Measurements from ENCODE around the gene LITAF. TPM values are rescaled to one million over a fixed set of nuclear protein-coding genes. Genes with fewer than 3 reads are reported as not detected.

LITAF gene
- total RNA-seq, 1 donor from 2014 or later = 197 TPM

DNA sequence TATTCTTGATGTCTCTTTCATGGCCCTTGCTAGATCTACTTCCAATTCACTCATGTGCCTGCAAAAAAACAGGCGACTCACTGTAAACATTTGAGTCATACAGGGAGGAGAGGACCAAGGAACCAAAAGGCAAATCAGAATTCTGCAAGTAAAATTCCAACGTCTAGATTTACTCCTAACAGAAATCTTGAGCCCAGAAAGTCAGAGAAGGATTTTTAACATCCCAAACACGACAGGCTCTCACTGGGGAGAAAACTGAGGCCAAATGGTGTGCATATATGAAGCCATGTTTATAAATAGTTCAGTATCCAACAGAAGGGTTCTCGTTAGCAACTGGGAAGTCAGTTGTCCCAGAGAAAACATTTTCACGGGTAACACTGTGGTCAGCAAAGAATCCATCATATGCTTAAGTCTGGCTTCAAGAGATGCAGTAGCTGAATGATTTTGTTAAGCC lies 40.1 kb downstream of the LITAF start:
- intact Hi-C loops (cut with micrococcal nuclease) = loop anchor here (5.0 kb wide), 1 partner anchor 41 kb away; the partner anchor contains the start of gene LITAF
- Mint-ChIP-seq H3K27ac (no peak overlapping the region), H3K4me1 (ENCODE audit: low read depth) (peaks cover 11% of the 10 kb centered on the region), H3K27me3 (ENCODE audit: insufficient read depth) (no peaks in the 10 kb centered on the region), H3K4me3 (no peak overlapping the region), H3K9me3 (peaks cover 12% of the 10 kb centered on the region), H3K36me3 (ENCODE audit: low read depth) (peaks cover 53% of the 10 kb centered on the region)
- DNase-seq (ENCODE audit: low spot score) = no peak

DNA sequence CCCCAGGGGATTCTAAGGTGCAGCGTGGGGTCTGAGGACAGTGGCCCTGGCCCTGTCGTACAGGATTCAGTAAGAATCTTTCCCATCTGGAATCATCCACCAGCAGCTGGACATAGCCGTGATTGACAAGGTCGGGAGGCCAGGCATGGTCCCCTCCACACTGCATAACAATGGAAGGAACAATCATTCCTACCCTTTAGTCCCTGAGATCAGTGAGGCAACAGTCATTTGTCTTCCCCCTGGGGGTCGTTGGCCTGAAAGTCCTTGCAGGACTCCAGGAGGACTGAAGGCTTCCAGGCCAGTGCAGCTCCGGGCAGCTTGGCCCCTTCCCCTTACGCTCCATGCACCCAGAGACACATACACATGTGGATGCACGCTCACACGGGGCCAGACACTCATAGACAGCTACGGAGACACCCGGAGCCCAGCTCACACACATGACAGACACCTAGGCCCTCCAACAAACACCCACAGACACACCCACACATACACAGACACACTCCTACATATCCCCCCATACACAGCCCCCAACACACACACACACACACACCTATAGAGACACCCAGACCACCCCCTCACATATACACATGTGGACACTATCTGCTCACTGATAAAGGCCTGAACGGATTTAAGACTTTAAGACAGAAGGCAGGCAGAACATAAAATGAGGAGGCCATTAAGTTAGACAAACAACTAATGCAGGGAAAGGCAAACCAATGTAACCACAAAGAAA lies 42.9 kb downstream of the LITAF start:
- Mint-ChIP-seq H3K27me3 (ENCODE audit: insufficient read depth) (no peaks in the 10 kb centered on the region), H3K36me3 (ENCODE audit: low read depth) (peaks cover 27% of the 10 kb centered on the region), H3K4me3 (no peak overlapping the region), H3K9me3 (no peaks in the 10 kb centered on the region), H3K27ac (no peak overlapping the region), H3K4me1 (ENCODE audit: low read depth) (peaks cover 20% of the 10 kb centered on the region)
- intact Hi-C loops (cut with micrococcal nuclease) = no loop called here
- DNase-seq (ENCODE audit: low spot score) = no peak

GRCh38 chr16:11542069-11542744 lies 44.5 kb downstream of the LITAF start:
- no peak overlapping the region for H3K4me3 Mint-ChIP-seq
- H3K9me3 Mint-ChIP-seq = no peaks in the 10 kb centered on the region
- no peak overlapping the region for H3K27ac Mint-ChIP-seq
- no peaks in the 10 kb centered on the region for H3K27me3 Mint-ChIP-seq (ENCODE audit: insufficient read depth)
- no peak for DNase-seq (ENCODE audit: low spot score)
- H3K4me1 Mint-ChIP-seq (ENCODE audit: low read depth) = peaks cover 20% of the 10 kb centered on the region
- intact Hi-C loops (cut with micrococcal nuclease) = no loop called here
- H3K36me3 Mint-ChIP-seq (ENCODE audit: low read depth) = peaks cover 12% of the 10 kb centered on the region

GRCh38 chr16:11539641-11540050 lies 47.1 kb downstream of the LITAF start:
- no peaks in the 10 kb centered on the region for H3K27me3 Mint-ChIP-seq (ENCODE audit: insufficient read depth)
- H3K9me3 Mint-ChIP-seq = no peaks in the 10 kb centered on the region
- H3K27ac Mint-ChIP-seq = no peak overlapping the region
- peaks cover 15% of the 10 kb centered on the region for H3K4me1 Mint-ChIP-seq (ENCODE audit: low read depth)
- intact Hi-C loops (cut with micrococcal nuclease) = no loop called here
- H3K36me3 Mint-ChIP-seq (ENCODE audit: low read depth) = no peaks in the 10 kb centered on the region
- H3K4me3 Mint-ChIP-seq = no peak overlapping the region
- no peak for DNase-seq (ENCODE audit: low spot score)

DNA sequence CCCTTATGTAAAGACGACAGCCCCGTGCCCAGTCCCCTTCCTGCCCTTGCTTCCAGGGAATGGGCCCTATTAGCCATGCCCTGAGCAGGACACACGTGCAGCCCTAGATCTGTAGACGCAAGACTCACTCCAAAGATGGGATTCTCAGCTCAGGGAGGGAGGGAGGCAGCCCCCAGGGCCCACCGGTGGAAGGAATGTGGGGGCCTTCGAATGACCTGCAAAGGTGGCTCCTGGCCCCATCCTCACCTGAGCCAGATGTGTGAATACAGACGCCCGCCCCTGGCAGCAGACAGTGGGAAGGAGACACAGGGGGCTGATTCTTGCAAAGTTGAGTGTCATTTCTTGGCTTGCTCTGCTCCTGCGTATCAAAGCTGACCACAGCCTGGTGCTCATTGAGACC lies 47.8 kb downstream of the LITAF start:
- no peaks in the 10 kb centered on the region for H3K9me3 Mint-ChIP-seq

GRCh38 chr16:11536104-11536866 lies 50.4 kb downstream of the LITAF start:
- Mint-ChIP-seq H3K9me3 (no peaks in the 10 kb centered on the region), H3K27ac (no peak overlapping the region), H3K4me1 (ENCODE audit: low read depth) (peaks cover 15% of the 10 kb centered on the region), H3K4me3 (no peak overlapping the region), H3K36me3 (ENCODE audit: low read depth) (no peaks in the 10 kb centered on the region), H3K27me3 (ENCODE audit: insufficient read depth) (peaks cover 2% of the 10 kb centered on the region)
- no peak for DNase-seq (ENCODE audit: low spot score)
- intact Hi-C loops (cut with micrococcal nuclease) = no loop called here

More for the DNA sequence above, 47.8 kb downstream of the LITAF start:
- Mint-ChIP-seq H3K27ac (no peak overlapping the region), H3K36me3 (ENCODE audit: low read depth) (no peaks in the 10 kb centered on the region), H3K4me3 (no peak overlapping the region), H3K27me3 (ENCODE audit: insufficient read depth) (no peaks in the 10 kb centered on the region), H3K4me1 (ENCODE audit: low read depth) (peaks cover 15% of the 10 kb centered on the region)
- intact Hi-C loops (cut with micrococcal nuclease) = no loop called here
- DNase-seq (ENCODE audit: low spot score) = no peak

DNA sequence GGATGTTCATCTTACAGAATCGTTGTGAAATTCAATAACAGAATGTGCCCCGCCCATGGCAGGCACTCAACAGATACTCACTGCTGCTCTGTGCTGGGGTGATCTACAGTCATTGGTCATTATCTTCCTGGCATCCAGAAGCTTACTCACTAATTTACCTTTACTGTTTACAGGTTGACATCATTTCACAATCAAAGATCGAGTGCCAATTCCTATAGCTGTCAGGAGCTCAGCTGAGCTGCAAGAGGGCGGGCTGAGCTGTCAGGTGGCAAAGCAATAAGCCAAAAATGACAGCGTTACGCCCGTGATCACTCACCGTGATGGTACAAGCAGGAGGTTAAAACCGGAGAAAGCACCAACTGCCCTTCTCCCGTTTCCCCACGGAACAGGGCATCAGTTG lies 51.2 kb downstream of the LITAF start:
- Mint-ChIP-seq H3K27me3 (ENCODE audit: insufficient read depth) (peaks cover 2% of the 10 kb centered on the region), H3K27ac (no peak overlapping the region), H3K9me3 (no peaks in the 10 kb centered on the region), H3K4me3 (no peak overlapping the region), H3K4me1 (ENCODE audit: low read depth) (peaks cover 8% of the 10 kb centered on the region), H3K36me3 (ENCODE audit: low read depth) (no peaks in the 10 kb centered on the region)
- intact Hi-C loops (cut with micrococcal nuclease) = no loop called here
- DNase-seq (ENCODE audit: low spot score) = no peak

GRCh38 chr16:11534262-11534661 lies 52.5 kb downstream of the LITAF start:
- Mint-ChIP-seq H3K9me3 (no peaks in the 10 kb centered on the region), H3K27ac (no peak overlapping the region), H3K36me3 (ENCODE audit: low read depth) (no peaks in the 10 kb centered on the region), H3K4me1 (ENCODE audit: low read depth) (no peaks in the 10 kb centered on the region), H3K27me3 (ENCODE audit: insufficient read depth) (peaks cover 4% of the 10 kb centered on the region), H3K4me3 (no peak overlapping the region)
- intact Hi-C loops (cut with micrococcal nuclease) = no loop called here
- no peak for DNase-seq (ENCODE audit: low spot score)

DNA sequence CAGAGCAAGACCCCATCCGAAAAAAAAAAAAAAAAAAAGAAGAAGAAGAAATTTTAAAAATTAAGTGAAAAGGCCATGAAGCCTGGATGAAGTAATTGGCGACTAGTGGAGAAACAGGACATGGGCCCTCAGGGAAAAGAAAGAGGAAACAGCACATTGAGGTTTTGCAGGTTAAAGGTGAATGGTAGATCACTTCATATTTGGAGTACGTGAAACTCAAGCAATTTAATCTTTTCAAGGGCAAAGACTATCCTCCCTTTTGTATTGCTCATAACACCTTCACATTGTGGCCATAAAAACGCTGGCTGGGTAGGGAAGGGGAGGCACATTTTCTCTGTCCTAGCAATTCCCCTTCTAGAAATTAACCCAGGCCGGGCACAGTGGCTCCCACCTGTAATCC lies 53.1 kb downstream of the LITAF start:
- Mint-ChIP-seq H3K4me3 (no peak overlapping the region), H3K27me3 (ENCODE audit: insufficient read depth) (peaks cover 4% of the 10 kb centered on the region), H3K36me3 (ENCODE audit: low read depth) (no peaks in the 10 kb centered on the region), H3K4me1 (ENCODE audit: low read depth) (no peaks in the 10 kb centered on the region), H3K9me3 (no peaks in the 10 kb centered on the region), H3K27ac (no peak overlapping the region)
- intact Hi-C loops (cut with micrococcal nuclease) = loop anchor here (2.0 kb wide), 1 partner anchor 579 kb away; no protein-coding TSS in a partner anchor
- no peak for DNase-seq (ENCODE audit: low spot score)

GRCh38 chr16:11530171-11530940 lies 56.4 kb downstream of the LITAF start:
- H3K4me3 Mint-ChIP-seq = no peak overlapping the region
- no peaks in the 10 kb centered on the region for H3K36me3 Mint-ChIP-seq (ENCODE audit: low read depth)
- no peak for DNase-seq (ENCODE audit: low spot score)
- H3K27ac Mint-ChIP-seq = no peak overlapping the region
- intact Hi-C loops (cut with micrococcal nuclease) = no loop called here
- no peaks in the 10 kb centered on the region for H3K9me3 Mint-ChIP-seq
- H3K27me3 Mint-ChIP-seq (ENCODE audit: insufficient read depth) = peaks cover 8% of the 10 kb centered on the region
- no peaks in the 10 kb centered on the region for H3K4me1 Mint-ChIP-seq (ENCODE audit: low read depth)

DNA sequence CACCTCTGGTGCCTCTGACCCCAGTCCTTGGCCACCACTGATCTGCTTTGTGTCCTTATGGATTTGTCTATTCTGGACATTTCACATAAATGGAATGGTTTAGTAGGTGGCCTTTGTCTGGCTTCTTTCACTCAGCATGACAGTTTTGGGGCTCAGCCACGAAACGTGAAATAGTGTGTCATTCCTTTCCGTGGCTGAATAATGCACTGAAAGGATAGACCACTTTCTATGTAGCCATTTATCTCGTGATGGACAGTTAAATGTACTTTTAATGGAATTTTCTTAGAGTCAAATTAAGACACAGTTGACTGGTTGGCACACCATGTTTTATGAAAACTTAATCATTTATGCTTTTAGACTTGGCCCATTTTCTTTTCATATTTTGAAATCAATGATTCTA lies 57.4 kb downstream of the LITAF start:
- no peaks in the 10 kb centered on the region for H3K4me1 Mint-ChIP-seq (ENCODE audit: low read depth)
- no peak for DNase-seq (ENCODE audit: low spot score)
- no peak overlapping the region for H3K4me3 Mint-ChIP-seq
- H3K27ac Mint-ChIP-seq = no peak overlapping the region
- H3K9me3 Mint-ChIP-seq = no peaks in the 10 kb centered on the region
- peaks cover 11% of the 10 kb centered on the region for H3K27me3 Mint-ChIP-seq (ENCODE audit: insufficient read depth)
- intact Hi-C loops (cut with micrococcal nuclease) = no loop called here
- H3K36me3 Mint-ChIP-seq (ENCODE audit: low read depth) = no peaks in the 10 kb centered on the region

- Mint-ChIP-seq H3K36me3 (ENCODE audit: low read depth) (no peaks in the 10 kb centered on the region), H3K27me3 (ENCODE audit: insufficient read depth) (peaks cover 11% of the 10 kb centered on the region), H3K4me3 (no peak overlapping the region), H3K9me3 (no peaks in the 10 kb centered on the region), H3K27ac (no peak overlapping the region), H3K4me1 (ENCODE audit: low read depth) (no peaks in the 10 kb centered on the region)
- intact Hi-C loops (cut with micrococcal nuclease) = no loop called here
- no peak for DNase-seq (ENCODE audit: low spot score)
Measured at GRCh38 chr16:11528053-11528452, 58.7 kb downstream of the LITAF start.

All from activated T-helper 1 cell treated with anti-CD3 and anti-CD28 coated beads, Interleukin-12 subunit alpha, Interleukin-12 subunit beta, Interleukin-2, Interleukin-4 antibody, amounts not matched to agents 30 ng/mL and 10 ng/mL and 1 ng/mL, durations not matched to agents 14 hours and 24 hours and 36 hours (primary cell).